GM23338 (cell line): ENCODE data around the gene PTGR2. TPM values are rescaled to one million over a fixed set of nuclear protein-coding genes. Genes with fewer than 3 reads are reported as not detected.
"Not testable (repeated sequence)": the region's sequence is repeated elsewhere in the genome, so short reads cannot be mapped to it uniquely, and the experiment has no call there.

ENCODE experiments used
- ATAC-seq: fragments of 200-7000 bp; cut with Tn5 transposase; 3 replicates; pipeline ENCODE4 v1.9.1; 2020
- DNase-seq: peaks from one replicate; pipeline ENCODE4 v3.0.0-alpha.2; 2015; ENCODE audit warnings: low spot score
- H2AFZ ChIP-seq: fragments of 200-600 bp; sonication (generic); 2 replicates; pipeline ENCODE4 v1.8.0; 2016; ENCODE audit warnings: antibody characterized with exemption, mild to moderate bottlenecking, moderate library complexity
- H3F3A ChIP-seq: fragments of 200-600 bp; sonication (generic); replicated peaks from 2 replicates; pipeline ENCODE4 v1.8.0; 2017; ENCODE audit warnings: antibody characterized with exemption, mixed run types, low read depth
- H3K27ac ChIP-seq: fragments of 200-600 bp; sonication (generic); 2 replicates; pipeline ENCODE4 v1.6.1; 2016; ENCODE audit warnings: low read depth
- H3K27me3 ChIP-seq: fragments of 200-600 bp; sonication (generic); 2 replicates; pipeline ENCODE4 v1.8.0; 2016; ENCODE audit warnings: mild to moderate bottlenecking, mixed run types, moderate library complexity; ENCODE audit not compliant: insufficient read depth
- H3K36me3 ChIP-seq: fragments of 200-600 bp; sonication (generic); 2 replicates; pipeline ENCODE4 v1.8.0; 2016; ENCODE audit warnings: mild to moderate bottlenecking; ENCODE audit not compliant: insufficient read depth
- H3K4me1 ChIP-seq: fragments of 200-600 bp; sonication (generic); 2 replicates; pipeline ENCODE4 v1.8.0; 2016; ENCODE audit warnings: mild to moderate bottlenecking, moderate library complexity; ENCODE audit not compliant: insufficient read depth
- H3K4me2 ChIP-seq: fragments of 200-600 bp; sonication (generic); 2 replicates; pipeline ENCODE4 v1.7.1; 2017; ENCODE audit warnings: mixed run types
- H3K4me3 ChIP-seq: fragments of 200-600 bp; sonication (generic); 2 replicates; pipeline ENCODE4 v1.6.1; 2016; ENCODE audit warnings: mixed run types
- H3K79me2 ChIP-seq: fragments of 200-600 bp; sonication (generic); replicated peaks from 2 replicates; pipeline ENCODE4 v1.8.0; 2017; ENCODE audit warnings: mild to moderate bottlenecking; ENCODE audit not compliant: insufficient read depth
- H3K9me2 ChIP-seq: fragments of 200-600 bp; sonication (generic); 2 replicates; pipeline ENCODE4 v1.8.0; 2017; ENCODE audit not compliant: insufficient read depth
- H4K20me1 ChIP-seq: fragments of 200-600 bp; sonication (generic); replicated peaks from 2 replicates; pipeline ENCODE4 v1.8.0; 2017; ENCODE audit warnings: mild to moderate bottlenecking; ENCODE audit not compliant: insufficient read depth
- H3K27ac Mint-ChIP-seq: 2 replicates; pipeline ENCODE4 v1.8.0; 2020; ENCODE audit warnings: inconsistent platforms, mild to moderate bottlenecking, moderate library complexity, mixed read lengths
- H3K27me3 Mint-ChIP-seq: 3 replicates; pipeline ENCODE4 v1.8.0; 2022; ENCODE audit warnings: low read depth, mild to moderate bottlenecking, moderate library complexity, mixed read lengths, inconsistent platforms; ENCODE audit not compliant: insufficient read depth, poor library complexity
- H3K36me3 Mint-ChIP-seq: 3 replicates; pipeline ENCODE4 v1.8.0; 2021; ENCODE audit warnings: low read depth, mild to moderate bottlenecking, inconsistent platforms, moderate library complexity, mixed read lengths
- H3K4me1 Mint-ChIP-seq: 3 replicates; pipeline ENCODE4 v1.8.0; 2020; ENCODE audit warnings: mild to moderate bottlenecking, inconsistent platforms, mixed read lengths
- H3K4me3 Mint-ChIP-seq: 3 replicates; pipeline ENCODE4 v1.8.0; 2021; ENCODE audit warnings: moderate library complexity, mild to moderate bottlenecking, inconsistent platforms, mixed read lengths
- H3K9me3 Mint-ChIP-seq: 3 replicates; pipeline ENCODE4 v1.8.0; 2020; ENCODE audit warnings: moderate library complexity, mild to moderate bottlenecking, inconsistent platforms, mixed read lengths
- CREB1 ChIP-seq: fragments of 250-450 bp; sonication (Bioruptor Pico); IDR thresholded peaks from 2 replicates; pipeline ENCODE4 v1.5.0; 2020; ENCODE audit warnings: low read depth, mild to moderate bottlenecking, moderate library complexity
- CTCF ChIP-seq, 2 experiments: fragments of 200-600 bp in 1 of 2; sonication (generic) in 1 of 2; conservative IDR thresholded peaks; 2 replicates each; pipeline versions ENCODE4 v1.5.1 to v1.6.1; 2016 to 2017; ENCODE audit warnings: antibody characterized with exemption in 2 of 2, low read depth in 2 of 2, mild to moderate bottlenecking in 2 of 2, moderate library complexity in 1 of 2
- ETS1 ChIP-seq: IDR thresholded peaks from 2 replicates; pipeline ENCODE4 v1.6.1; 2016; ENCODE audit warnings: antibody characterized with exemption
- EZH2 ChIP-seq: fragments of 200-600 bp; sonication (generic); IDR thresholded peaks from one replicate; pipeline ENCODE4 v1.8.0; 2017; ENCODE audit warnings: antibody characterized with exemption, mild to moderate bottlenecking, low read depth; ENCODE audit not compliant: unreplicated experiment
- EZH2phosphoT487 ChIP-seq: fragments of 200-600 bp; sonication (generic); IDR thresholded peaks from one replicate; pipeline ENCODE4 v1.8.1; 2018; ENCODE audit warnings: antibody characterized with exemption; ENCODE audit not compliant: unreplicated experiment
- JUNB ChIP-seq: IDR thresholded peaks from one replicate; pipeline ENCODE4 v1.6.1; 2016; ENCODE audit warnings: antibody characterized with exemption; ENCODE audit not compliant: unreplicated experiment
- STAT1 ChIP-seq: IDR thresholded peaks from one replicate; pipeline ENCODE4 v1.6.1; 2016; ENCODE audit warnings: antibody characterized with exemption; ENCODE audit not compliant: unreplicated experiment
- polyA plus RNA-seq: library from polyadenylated mRNA; unstranded; fragments of >200 nt; fragmentation: Nextera tagmentation; extraction: Ambion mirVana; gene quantifications from 2 replicates; pipeline ENCODE4 v1.2.1, GENCODE V29; 2016
- total RNA-seq: library from RNA; depleted of rRNA; stranded (reverse); fragments of >200 nt; shearing (Covaris generic); gene quantifications from 2 replicates; pipeline ENCODE4 v1.2.3, GENCODE V29; 2014

PTGR2 gene
- total and polyA plus RNA-seq, 2 experiments from 2014 or later, result 20.0 to 25.4 TPM

GRCh38 chr14:73889376-73889775 is 37.7 kb downstream of the PTGR2 start:
- no peak overlapping the region for H3K4me2 ChIP-seq
- ATAC-seq (no peak), DNase-seq (no peak)
- H3K79me2 ChIP-seq, result peaks cover 56% of the 10 kb centered on the region
- no peak overlapping the region for H3K27ac ChIP-seq
- peaks cover 4% of the 10 kb centered on the region; the same call in 1 of the 2 replicates for H3F3A ChIP-seq
- Mint-ChIP-seq H3K4me1 (peaks cover 8% of the 10 kb centered on the region; the same call in 2 of the 3 replicates), H3K27me3 (peaks cover 8% of the 10 kb centered on the region), H3K4me3 (no peak overlapping the region), H3K9me3 (no peaks in the 10 kb centered on the region), H3K27ac (no peak overlapping the region), H3K36me3 (peaks cover 11% of the 10 kb centered on the region)
- peaks cover 3% of the 10 kb centered on the region; the same call in 1 of the 2 replicates for H4K20me1 ChIP-seq
- H3K36me3 ChIP-seq, result 0 out of 2 replicates have a peak, but pooled peaks cover 3% of the 10 kb centered on the region
- H3K27me3 ChIP-seq, result no peaks in the 10 kb centered on the region
- no peak for TF ChIP-seq STAT1
- no peak overlapping the region for H2AFZ ChIP-seq
- H3K4me1 ChIP-seq, result peaks cover 8% of the 10 kb centered on the region; the same call in 1 of the 2 replicates
- no peaks in the 10 kb centered on the region for H3K9me2 ChIP-seq
- H3K4me3 ChIP-seq, result no peak overlapping the region

GRCh38 chr14:73894180-73894687 is 42.6 kb downstream of the PTGR2 start:
- not testable (repeated sequence) for H3K27ac ChIP-seq, H3K4me3 Mint-ChIP-seq, H2AFZ ChIP-seq, H3K4me3 ChIP-seq, H3K27me3 ChIP-seq, H4K20me1 ChIP-seq, H3K27ac Mint-ChIP-seq, H3K27me3 Mint-ChIP-seq, H3K4me1 ChIP-seq, ATAC-seq, H3K9me3 Mint-ChIP-seq, H3K9me2 ChIP-seq, H3K4me1 Mint-ChIP-seq, H3K4me2 ChIP-seq, DNase-seq, H3F3A ChIP-seq
- H3K36me3 Mint-ChIP-seq, result peaks cover 38% of the 10 kb centered on the region
- H3K79me2 ChIP-seq, result peaks cover 34% of the 10 kb centered on the region
- peaks cover 10% of the 10 kb centered on the region for H3K36me3 ChIP-seq

- peaks cover 38% of the 10 kb centered on the region for H3K36me3 Mint-ChIP-seq
- no peaks in the 10 kb centered on the region for H3K27me3 ChIP-seq
- no peaks in the 10 kb centered on the region for H3K27me3 Mint-ChIP-seq
- H3K4me1 Mint-ChIP-seq, result no peaks in the 10 kb centered on the region
- no peaks in the 10 kb centered on the region for H3K4me1 ChIP-seq
- H3K27ac Mint-ChIP-seq, result no peak overlapping the region
- no peak overlapping the region for H3K4me3 ChIP-seq
- H3K4me3 Mint-ChIP-seq, result no peak overlapping the region
- no peak overlapping the region for H3K27ac ChIP-seq
- H3K36me3 ChIP-seq, result peaks cover 10% of the 10 kb centered on the region
- H3K9me2 ChIP-seq, result no peaks in the 10 kb centered on the region
- no peaks in the 10 kb centered on the region; the same call in 1 of the 2 replicates for H4K20me1 ChIP-seq
- no peak for TF ChIP-seq CTCF (conservative IDR thresholded peaks at IDR 0.05; ENCODE audit: low read depth in 2 of 2)
- ATAC-seq, result no peak
- H3K79me2 ChIP-seq, result peaks cover 17% of the 10 kb centered on the region
- no peak overlapping the region for H3K4me2 ChIP-seq
- no peaks in the 10 kb centered on the region for H3K9me3 Mint-ChIP-seq
- no peak for DNase-seq
- H2AFZ ChIP-seq, result no peak overlapping the region
- H3F3A ChIP-seq, result no peaks in the 10 kb centered on the region
These were observed 44.3 kb downstream of the PTGR2 start for GRCh38 chr14:73895939-73896338.

GRCh38 chr14:73896521-73896920 is 44.9 kb downstream of the PTGR2 start:
- Histone ChIP-seq H3K4me3 (no peak overlapping the region), H3K4me1 (no peaks in the 10 kb centered on the region), H3K27me3 (no peaks in the 10 kb centered on the region), H3K9me2 (no peaks in the 10 kb centered on the region), H3K79me2 (peaks cover 11% of the 10 kb centered on the region), H3K27ac (no peak overlapping the region), H2AFZ (no peak overlapping the region), H3K4me2 (no peak overlapping the region), H4K20me1 (no peaks in the 10 kb centered on the region; the same call in 1 of the 2 replicates), H3F3A (no peaks in the 10 kb centered on the region), H3K36me3 (peaks cover 10% of the 10 kb centered on the region)
- TF ChIP-seq ETS1 (no peak), EZH2phosphoT487 (no peak), EZH2 (no peak), STAT1 (no peak), JUNB (no peak), CREB1 (CRISPR knock-in tag) (no peak)
- no peak for ATAC-seq
- H3K36me3 Mint-ChIP-seq, result peaks cover 38% of the 10 kb centered on the region
- H3K27me3 Mint-ChIP-seq, result no peaks in the 10 kb centered on the region
- no peaks in the 10 kb centered on the region for H3K4me1 Mint-ChIP-seq
- H3K27ac Mint-ChIP-seq, result no peak overlapping the region
- H3K9me3 Mint-ChIP-seq, result no peaks in the 10 kb centered on the region
- no peak for DNase-seq
- no peak overlapping the region for H3K4me3 Mint-ChIP-seq
